ENCODE measurements around the gene PARVB. TPM values are rescaled to one million over a fixed set of nuclear protein-coding genes. Genes with fewer than 3 reads are reported as not detected.

PARVB gene
- total and polyA plus RNA-seq, 9 of the 15 experiments (the other 6 are each of a cell fraction or from before 2014, with no cell fraction given): 1.1 to 59.2 (median 29.2) TPM

DNA sequence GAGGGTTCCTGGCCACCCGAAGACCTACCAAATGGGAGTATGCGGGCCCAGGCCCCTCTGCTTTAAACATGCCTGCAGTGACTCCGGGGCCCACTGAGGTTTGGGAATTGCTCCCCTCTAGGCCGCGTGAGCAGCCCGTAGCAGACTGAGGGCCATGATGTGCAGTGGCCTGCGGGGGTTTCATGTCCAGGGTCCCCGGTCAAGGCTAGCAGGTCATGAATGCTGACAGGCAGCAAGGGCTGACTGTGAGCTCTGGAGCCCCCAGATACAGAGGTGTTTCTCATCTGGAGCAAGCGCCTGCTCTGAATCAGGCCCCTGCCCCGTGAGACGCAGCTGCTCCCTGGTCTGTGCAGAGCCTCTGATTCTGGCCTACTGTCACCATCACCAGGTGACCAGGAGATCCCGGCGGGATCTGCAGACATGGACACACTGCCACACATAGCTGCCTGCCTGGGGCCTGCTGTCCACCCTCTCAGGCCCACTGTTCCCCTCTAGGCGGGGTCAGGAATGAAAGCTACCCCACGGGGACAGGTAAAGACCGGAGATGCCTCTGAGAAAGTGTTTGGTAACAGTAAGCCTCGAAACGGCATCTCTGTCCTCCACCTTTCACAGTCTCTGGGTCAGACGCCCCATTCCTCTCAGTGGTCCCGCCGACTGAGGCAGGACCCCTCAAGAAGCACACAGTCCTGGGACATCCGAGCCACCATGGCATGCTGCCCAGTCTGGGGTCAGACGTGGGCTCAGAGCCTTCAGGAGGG, 73.3 kb downstream of the PARVB start (continued):
- TF ChIP-seq, protein P1, sequence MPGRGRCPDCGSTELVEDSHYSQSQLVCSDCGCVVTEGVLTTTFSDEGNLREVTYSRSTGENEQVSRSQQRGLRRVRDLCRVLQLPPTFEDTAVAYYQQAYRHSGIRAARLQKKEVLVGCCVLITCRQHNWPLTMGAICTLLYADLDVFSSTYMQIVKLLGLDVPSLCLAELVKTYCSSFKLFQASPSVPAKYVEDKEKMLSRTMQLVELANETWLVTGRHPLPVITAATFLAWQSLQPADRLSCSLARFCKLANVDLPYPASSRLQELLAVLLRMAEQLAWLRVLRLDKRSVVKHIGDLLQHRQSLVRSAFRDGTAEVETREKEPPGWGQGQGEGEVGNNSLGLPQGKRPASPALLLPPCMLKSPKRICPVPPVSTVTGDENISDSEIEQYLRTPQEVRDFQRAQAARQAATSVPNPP (IDR thresholded peaks at IDR 0.05; ENCODE audit: borderline replicate concordance, insufficient read depth, insufficient read length): no peak
- TF ChIP-seq MYC (IDR thresholded peaks at IDR 0.05; ENCODE audit: low read depth, low read length): no peak
- no peak for TF ChIP-seq MYC (CRISPR knock-in tag; IDR thresholded peaks at IDR 0.05; ENCODE audit: borderline replicate concordance, low read depth)
- TF ChIP-seq ZKSCAN8 (CRISPR knock-in tag; IDR thresholded peaks at IDR 0.05): no peak

DNA sequence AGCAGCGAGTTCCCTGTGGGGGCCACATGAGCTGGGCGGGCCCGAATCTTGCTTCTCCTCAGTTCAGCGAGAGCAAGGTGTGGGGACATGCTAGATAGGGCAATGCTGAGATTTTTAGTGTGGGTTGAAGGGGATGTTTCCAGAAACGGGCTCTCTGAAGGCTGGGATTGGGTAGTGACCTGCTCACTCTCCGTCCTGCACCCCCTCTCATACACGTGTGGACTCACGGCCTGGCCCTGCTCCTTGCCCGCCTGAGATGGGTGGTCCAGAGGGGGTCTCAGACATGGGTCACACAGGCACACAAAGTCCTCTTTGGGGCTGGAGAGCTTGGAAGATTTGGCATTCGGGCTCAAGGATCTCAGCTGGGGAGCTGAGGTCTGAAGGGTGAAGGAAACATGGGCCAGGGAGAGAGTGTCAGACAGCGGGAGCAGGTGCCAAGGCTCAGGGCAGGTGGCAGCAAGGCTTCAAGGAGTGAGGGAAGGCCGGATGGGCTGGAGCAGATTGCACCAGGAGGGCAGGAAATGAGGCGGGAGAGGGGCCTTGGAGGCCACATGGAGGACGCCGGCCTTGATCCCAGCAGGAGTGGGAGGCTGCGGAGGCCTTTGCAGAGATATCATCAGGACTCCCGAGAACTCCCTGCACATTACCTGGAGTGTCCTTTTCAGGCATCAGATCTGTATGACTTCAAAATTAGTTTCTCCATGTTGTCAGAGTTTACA, 74.1 kb downstream of the PARVB start:
- Histone ChIP-seq H3K4me1 (replicated peaks in 1 of 2; ENCODE audit: control insufficient read depth in 2 of 2, insufficient read depth in 2 of 2, low read length in 2 of 2) (no peaks in the 10 kb centered on the region), H3K4me3 (no peak overlapping the region), H3K4me2 (ENCODE audit: insufficient read depth, low read length) (no peak overlapping the region), H4K20me1 (replicated peaks; ENCODE audit: control insufficient read depth, insufficient read depth, low read length) (no peaks in the 10 kb centered on the region), H3K9me3 (replicated peaks; ENCODE audit: control insufficient read depth, insufficient read depth, low read depth, low read length) (no peaks in the 10 kb centered on the region), H2AFZ (ENCODE audit: low read depth, low read length) (no peak overlapping the region), H3K27me3 (ENCODE audit: control insufficient read depth in 2 of 2, insufficient read depth in 2 of 2, low read length in 2 of 2) (no peaks in the 10 kb centered on the region), H3K9ac (ENCODE audit: insufficient read depth in 1 of 2, low read depth in 2 of 2, low read length in 2 of 2) (peak overlapping the region in 1 of 2 experiments; percentile 64; a peak in 1 of 4 replicates), H3K27ac (ENCODE audit: extremely low read depth, low read depth, low read length) (no peak overlapping the region), H3K79me2 (ENCODE audit: control insufficient read depth, insufficient read depth, low read length) (no peaks in the 10 kb centered on the region), H3K9me1 (ENCODE audit: control insufficient read depth, insufficient read depth, low read length) (no peaks in the 10 kb centered on the region), H3K36me3 (ENCODE audit: control insufficient read depth, insufficient read depth, low read length) (no peaks in the 10 kb centered on the region)
- intact Hi-C loops (cut with micrococcal nuclease) (no loop called here), in situ Hi-C loops (cut with MboI) (no loop called here)
- ChIA-PET POLR2A (interaction anchor here (1.2 kb wide), 1 partner anchor 12 kb away, joined by 3 read pairs; no protein-coding TSS in a partner anchor), CTCF (ENCODE audit: low intra/inter-chr PET ratio) (no interaction called here)
- WGBS (ENCODE audit: insufficient coverage, low coverage, missing lambda C conversion rate): 92% methylated on average over 5 of the region's 17 CpGs
- FAIRE-seq (no peak), ATAC-seq (no peak), DNase-seq (ENCODE audit: extremely low read depth in 1 of 4, low spot score in 3 of 4) (no peak)
- no TSS peak for BruUV-seq (replicated peaks)
- TF ChIP-seq ZNF384 (IDR thresholded peaks at IDR 0.05; ENCODE audit: low read depth, low read length) (no peak), XRCC3 (IDR thresholded peaks at IDR 0.05) (no peak), ZNF23 (CRISPR knock-in tag; IDR thresholded peaks at IDR 0.05) (no peak), MXI1 (IDR thresholded peaks at IDR 0.05; ENCODE audit: low read depth, low read length) (no peak), EWSR1 (IDR thresholded peaks at IDR 0.05; ENCODE audit: borderline replicate concordance, low read depth, partially characterized antibody) (no peak), ZC3H4 (CRISPR knock-in tag; IDR thresholded peaks at IDR 0.05; ENCODE audit: borderline replicate concordance) (no peak), POLR3G (IDR thresholded peaks at IDR 0.05; ENCODE audit: extremely low read depth, insufficient read length, insufficient replicate concordance) (no peak)
- TF ChIP-seq, protein P2, sequence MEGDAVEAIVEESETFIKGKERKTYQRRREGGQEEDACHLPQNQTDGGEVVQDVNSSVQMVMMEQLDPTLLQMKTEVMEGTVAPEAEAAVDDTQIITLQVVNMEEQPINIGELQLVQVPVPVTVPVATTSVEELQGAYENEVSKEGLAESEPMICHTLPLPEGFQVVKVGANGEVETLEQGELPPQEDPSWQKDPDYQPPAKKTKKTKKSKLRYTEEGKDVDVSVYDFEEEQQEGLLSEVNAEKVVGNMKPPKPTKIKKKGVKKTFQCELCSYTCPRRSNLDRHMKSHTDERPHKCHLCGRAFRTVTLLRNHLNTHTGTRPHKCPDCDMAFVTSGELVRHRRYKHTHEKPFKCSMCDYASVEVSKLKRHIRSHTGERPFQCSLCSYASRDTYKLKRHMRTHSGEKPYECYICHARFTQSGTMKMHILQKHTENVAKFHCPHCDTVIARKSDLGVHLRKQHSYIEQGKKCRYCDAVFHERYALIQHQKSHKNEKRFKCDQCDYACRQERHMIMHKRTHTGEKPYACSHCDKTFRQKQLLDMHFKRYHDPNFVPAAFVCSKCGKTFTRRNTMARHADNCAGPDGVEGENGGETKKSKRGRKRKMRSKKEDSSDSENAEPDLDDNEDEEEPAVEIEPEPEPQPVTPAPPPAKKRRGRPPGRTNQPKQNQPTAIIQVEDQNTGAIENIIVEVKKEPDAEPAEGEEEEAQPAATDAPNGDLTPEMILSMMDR (IDR thresholded peaks at IDR 0.05 in 2 of 3, conservative IDR thresholded peaks at IDR 0.05 in 1 of 3; ENCODE audit: insufficient read depth in 2 of 3, low read depth in 1 of 3, low read length in 3 of 3): no peak
- TF ChIP-seq, protein P3, sequence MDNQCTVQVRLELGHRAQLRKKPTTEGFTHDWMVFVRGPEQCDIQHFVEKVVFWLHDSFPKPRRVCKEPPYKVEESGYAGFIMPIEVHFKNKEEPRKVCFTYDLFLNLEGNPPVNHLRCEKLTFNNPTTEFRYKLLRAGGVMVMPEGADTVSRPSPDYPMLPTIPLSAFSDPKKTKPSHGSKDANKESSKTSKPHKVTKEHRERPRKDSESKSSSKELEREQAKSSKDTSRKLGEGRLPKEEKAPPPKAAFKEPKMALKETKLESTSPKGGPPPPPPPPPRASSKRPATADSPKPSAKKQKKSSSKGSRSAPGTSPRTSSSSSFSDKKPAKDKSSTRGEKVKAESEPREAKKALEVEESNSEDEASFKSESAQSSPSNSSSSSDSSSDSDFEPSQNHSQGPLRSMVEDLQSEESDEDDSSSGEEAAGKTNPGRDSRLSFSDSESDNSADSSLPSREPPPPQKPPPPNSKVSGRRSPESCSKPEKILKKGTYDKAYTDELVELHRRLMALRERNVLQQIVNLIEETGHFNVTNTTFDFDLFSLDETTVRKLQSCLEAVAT (IDR thresholded peaks at IDR 0.05): no peak
